ENCODE data around the gene SYT2. TPM values are rescaled to one million over a fixed set of nuclear protein-coding genes. Genes with fewer than 3 reads are reported as not detected.
A peak's percentile ranks its signal among the peaks of the same experiment; 100 is the strongest.
"Not testable (repeated sequence)": the region's sequence is repeated elsewhere in the genome, so short reads cannot be mapped to it uniquely, and the experiment has no call there.

The SYT2 gene
- total RNA-seq, 1 experiment from 2014 or later = not detected

GRCh38 chr1:202624088-202624780, 86.0 kb downstream of the SYT2 start:
- H3K27me3 ChIP-seq (ENCODE audit: insufficient read depth, low read length) = no peaks in the 10 kb centered on the region
- ChIA-PET POLR2A (no interaction called here), CTCF (no interaction called here), RAD21 (ENCODE audit: low non-redundant PET in 1 of 2, low total read pairs in 2 of 2, uncharacterized antibody in 2 of 2, unreplicated experiment in 2 of 2) (no interaction called here)
- no peak overlapping the region for H3K9ac ChIP-seq (ENCODE audit: low read length)
- peaks cover 0 to 18% of the 10 kb centered on the region in 2 experiments; a peak in 2 of 4 replicates for H3K4me1 ChIP-seq (ENCODE audit: control insufficient read depth in 1 of 2, insufficient read depth in 2 of 2, low read length in 2 of 2)
- ATAC-seq (no peak), DNase-seq (ENCODE audit: low read depth, low spot score) (no peak)
- no peak overlapping the region for H3K4me2 ChIP-seq (ENCODE audit: low read length)
- H2AFZ ChIP-seq (ENCODE audit: low read depth, low read length, poor library complexity, severe bottlenecking) = no peak overlapping the region
- no TSS peak for BruUV-seq (replicated peaks)
- H3K9me3 ChIP-seq (ENCODE audit: control insufficient read depth in 1 of 2, insufficient read depth in 1 of 2, low read depth in 1 of 2, low read length in 2 of 2) = no peaks in the 10 kb centered on the region
- TF ChIP-seq, protein P1, sequence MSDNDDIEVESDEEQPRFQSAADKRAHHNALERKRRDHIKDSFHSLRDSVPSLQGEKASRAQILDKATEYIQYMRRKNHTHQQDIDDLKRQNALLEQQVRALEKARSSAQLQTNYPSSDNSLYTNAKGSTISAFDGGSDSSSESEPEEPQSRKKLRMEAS (IDR thresholded peaks at IDR 0.05) = no peak
- no peaks in the 10 kb centered on the region for H4K20me1 ChIP-seq (ENCODE audit: insufficient read depth)
- H3K27ac ChIP-seq (ENCODE audit: low read depth, low read length) = peak overlapping the region; percentile 4; the same call in 1 of the 2 replicates
- no peaks in the 10 kb centered on the region for H3K36me3 ChIP-seq (ENCODE audit: control insufficient read depth in 1 of 2, insufficient read depth in 2 of 2, low read length in 2 of 2)
- H3K9me2 ChIP-seq (ENCODE audit: insufficient read depth) = no peaks in the 10 kb centered on the region
- no peak overlapping the region for H3K4me3 ChIP-seq (replicated peaks in 1 of 2; ENCODE audit: low read depth in 1 of 2, low read length in 2 of 2)
- H3K79me2 ChIP-seq (ENCODE audit: insufficient read depth, low read length) = no peaks in the 10 kb centered on the region
- intact Hi-C loops (cut with micrococcal nuclease) = loop anchor here (10.0 kb wide), 1 partner anchor 439 kb away; no protein-coding TSS in a partner anchor

- RAD21 ChIA-PET (ENCODE audit: low non-redundant PET in 1 of 2, low total read pairs in 2 of 2, uncharacterized antibody in 2 of 2, unreplicated experiment in 2 of 2); CTCF ChIA-PET; BruUV-seq (replicated peaks); H3K9me2 ChIP-seq (ENCODE audit: insufficient read depth); H3K27ac ChIP-seq (ENCODE audit: low read depth, low read length); H3K79me2 ChIP-seq (ENCODE audit: insufficient read depth, low read length); H2AFZ ChIP-seq (ENCODE audit: low read depth, low read length, poor library complexity, severe bottlenecking); H3K36me3 ChIP-seq (ENCODE audit: control insufficient read depth in 1 of 2, insufficient read depth in 2 of 2, low read length in 2 of 2); H3K4me3 ChIP-seq (replicated peaks in 1 of 2; ENCODE audit: low read depth in 1 of 2, low read length in 2 of 2); H3K9me3 ChIP-seq (ENCODE audit: control insufficient read depth in 1 of 2, insufficient read depth in 1 of 2, low read depth in 1 of 2, low read length in 2 of 2); H3K9ac ChIP-seq (ENCODE audit: low read length); ATAC-seq; H3K4me2 ChIP-seq (ENCODE audit: low read length); H3K27me3 ChIP-seq (ENCODE audit: insufficient read depth, low read length); DNase-seq (ENCODE audit: low read depth, low spot score); POLR2A ChIA-PET; H4K20me1 ChIP-seq (ENCODE audit: insufficient read depth): not testable (repeated sequence)
- intact Hi-C loops (cut with micrococcal nuclease) = loop anchor here (10.0 kb wide), 1 partner anchor 439 kb away; no protein-coding TSS in a partner anchor
- H3K4me1 ChIP-seq (ENCODE audit: control insufficient read depth in 1 of 2, insufficient read depth in 2 of 2, low read length in 2 of 2) = peaks cover 3 to 23% of the 10 kb centered on the region in 2 experiments; a peak in 3 of 4 replicates
Measured at GRCh38 chr1:202623476-202623875, 86.8 kb downstream of the SYT2 start.
